ENCODE data around the gene LRRFIP2.

Gene LRRFIP2

DNA sequence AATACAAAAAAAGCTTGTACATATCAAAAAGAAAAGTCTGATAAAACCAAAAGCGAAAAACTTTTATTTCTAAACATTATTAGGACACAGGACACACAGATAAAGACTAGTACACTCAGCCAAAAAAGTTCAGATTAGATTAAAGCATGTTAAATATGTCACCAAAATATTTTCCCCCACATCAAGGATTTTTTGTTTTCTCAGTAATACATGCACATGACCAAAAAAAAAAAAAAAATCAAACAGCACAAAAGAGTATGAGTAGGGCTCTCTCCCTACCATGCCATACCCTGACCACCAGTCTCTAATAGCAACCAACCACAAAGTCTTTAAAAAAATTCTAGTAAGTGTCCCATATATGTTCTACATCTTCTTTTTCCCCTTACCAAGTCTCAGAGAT, 77.4 kb downstream of the LRRFIP2 start:
- WGBS: 86% methylated on average over 1 of the region's 1 CpG
- H3K4me3 ChIP-seq (ENCODE audit: low read length): no peak overlapping the region
- no peak overlapping the region for H3K27ac ChIP-seq (ENCODE audit: low read depth, low read length)
- no peak overlapping the region for H3K9ac ChIP-seq (ENCODE audit: low read depth, low read length)
- peaks cover 10% of the 10 kb centered on the region for H3K36me3 ChIP-seq (ENCODE audit: insufficient read depth, low read length)
- H3K4me1 ChIP-seq (ENCODE audit: insufficient read depth, low read length): peaks cover 7% of the 10 kb centered on the region
- no peaks in the 10 kb centered on the region for H3K9me3 ChIP-seq (ENCODE audit: insufficient read depth, low read depth, low read length)
- H3K27me3 ChIP-seq (ENCODE audit: insufficient read depth, low read length): no peaks in the 10 kb centered on the region

DNA sequence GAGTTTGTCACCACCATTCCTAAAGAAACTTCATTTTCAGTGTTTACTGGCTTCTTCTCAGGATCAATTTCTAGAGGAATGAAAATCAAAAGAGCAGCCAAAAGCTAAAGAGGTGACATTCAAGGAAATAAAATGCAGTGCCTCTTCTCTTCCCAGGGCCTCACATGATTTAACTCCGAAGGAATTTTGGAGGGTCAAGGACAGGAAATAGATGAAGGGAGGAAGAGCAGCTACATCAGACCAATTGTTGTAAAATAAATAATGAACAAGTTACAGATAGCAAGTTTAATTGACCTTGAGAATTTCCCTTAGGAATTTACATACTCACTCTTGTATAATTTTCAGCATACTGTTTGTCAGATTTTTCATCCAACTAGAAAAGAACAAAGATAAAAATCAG, 78.1 kb downstream of the LRRFIP2 start:
- Histone ChIP-seq H3K27ac (ENCODE audit: low read depth, low read length) (no peak overlapping the region; the same call in 1 of the 2 replicates), H3K4me1 (ENCODE audit: insufficient read depth, low read length) (peaks cover 7% of the 10 kb centered on the region), H3K36me3 (ENCODE audit: insufficient read depth, low read length) (peaks cover 13% of the 10 kb centered on the region), H3K27me3 (ENCODE audit: insufficient read depth, low read length) (no peaks in the 10 kb centered on the region), H3K4me3 (ENCODE audit: low read length) (no peak overlapping the region), H3K9ac (ENCODE audit: low read depth, low read length) (no peak overlapping the region), H3K9me3 (ENCODE audit: insufficient read depth, low read depth, low read length) (no peaks in the 10 kb centered on the region)
- 55% methylated on average over 1 of the region's 1 CpG for WGBS

GRCh38 chr3:37094636-37095035, 79.7 kb downstream of the LRRFIP2 start:
- peaks cover 7% of the 10 kb centered on the region for H3K4me1 ChIP-seq (ENCODE audit: insufficient read depth, low read length)
- H3K9ac ChIP-seq (ENCODE audit: low read depth, low read length): no peak overlapping the region; the same call in 1 of the 2 replicates
- no peak overlapping the region for H3K4me3 ChIP-seq (ENCODE audit: low read length)
- no peaks in the 10 kb centered on the region for H3K9me3 ChIP-seq (ENCODE audit: insufficient read depth, low read depth, low read length)
- no peaks in the 10 kb centered on the region for H3K27me3 ChIP-seq (ENCODE audit: insufficient read depth, low read length)
- WGBS: 92% methylated on average over 3 of the region's 3 CpGs
- peaks cover 26% of the 10 kb centered on the region for H3K36me3 ChIP-seq (ENCODE audit: insufficient read depth, low read length)
- H3K27ac ChIP-seq (ENCODE audit: low read depth, low read length): no peak overlapping the region

- Histone ChIP-seq H3K4me1 (ENCODE audit: insufficient read depth, low read length) (peaks cover 7% of the 10 kb centered on the region), H3K36me3 (ENCODE audit: insufficient read depth, low read length) (peaks cover 32% of the 10 kb centered on the region)
- 97% methylated on average over 2 of the region's 2 CpGs for WGBS
Measured at GRCh38 chr3:37093481-37093880, 80.9 kb downstream of the LRRFIP2 start.

DNA sequence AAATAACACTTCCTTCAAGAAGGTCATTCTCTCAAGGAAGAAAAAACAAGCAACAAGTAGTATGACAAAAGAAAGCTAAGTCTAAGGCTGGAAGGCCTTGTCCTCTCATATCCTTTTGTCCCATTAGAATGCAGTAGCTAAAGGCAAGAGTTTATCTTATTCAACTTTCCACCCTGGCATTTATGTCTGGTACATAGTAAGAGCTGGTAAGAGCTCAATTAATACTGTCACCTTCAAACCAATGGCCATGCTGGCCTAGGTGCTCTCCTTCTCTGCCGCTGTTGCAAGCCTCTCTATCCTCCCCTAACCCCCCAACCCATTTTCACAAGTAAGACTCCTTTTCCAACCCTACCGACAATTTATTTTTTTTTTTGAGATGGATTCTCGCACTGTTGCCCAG, 81.9 kb downstream of the LRRFIP2 start:
- Histone ChIP-seq H3K4me1 (ENCODE audit: insufficient read depth, low read length) (peaks cover 7% of the 10 kb centered on the region), H3K27me3 (ENCODE audit: insufficient read depth, low read length) (no peaks in the 10 kb centered on the region), H3K36me3 (ENCODE audit: insufficient read depth, low read length) (peaks cover 32% of the 10 kb centered on the region), H3K4me3 (ENCODE audit: low read length) (no peak overlapping the region), H3K9ac (ENCODE audit: low read depth, low read length) (no peak overlapping the region), H3K9me3 (ENCODE audit: insufficient read depth, low read depth, low read length) (no peaks in the 10 kb centered on the region), H3K27ac (ENCODE audit: low read depth, low read length) (no peak overlapping the region)
- WGBS: 95% methylated on average over 3 of the region's 3 CpGs

More at GRCh38 chr3:37093481-37093880, 80.9 kb downstream of the LRRFIP2 start:
- no peaks in the 10 kb centered on the region for H3K9me3 ChIP-seq (ENCODE audit: insufficient read depth, low read depth, low read length)
- H3K4me3 ChIP-seq (ENCODE audit: low read length): no peak overlapping the region
- no peaks in the 10 kb centered on the region for H3K27me3 ChIP-seq (ENCODE audit: insufficient read depth, low read length)
- no peak overlapping the region for H3K9ac ChIP-seq (ENCODE audit: low read depth, low read length)
- no peak overlapping the region for H3K27ac ChIP-seq (ENCODE audit: low read depth, low read length)

DNA sequence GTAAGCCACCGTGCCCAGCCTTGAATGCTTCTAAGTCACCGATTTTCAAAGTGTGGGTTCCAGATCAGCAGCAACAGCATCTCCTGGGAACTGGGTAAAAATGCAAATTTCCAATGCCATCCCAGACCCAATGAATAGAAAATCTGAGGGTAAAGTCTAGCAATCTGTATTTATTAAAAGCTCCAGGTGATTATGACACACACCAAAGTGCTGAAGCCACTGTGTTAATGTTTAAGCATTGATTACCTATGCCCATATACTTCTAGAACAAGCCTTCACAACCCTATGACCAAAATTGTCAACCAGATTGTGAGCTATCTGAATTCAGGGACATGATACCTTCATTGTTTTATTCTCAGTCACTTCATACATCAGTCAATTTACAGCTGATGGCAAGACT, 86.5 kb downstream of the LRRFIP2 start:
- H3K4me1 ChIP-seq (ENCODE audit: insufficient read depth, low read length): no peaks in the 10 kb centered on the region
- no peak overlapping the region for H3K9ac ChIP-seq (ENCODE audit: low read depth, low read length)
- no peaks in the 10 kb centered on the region for H3K27me3 ChIP-seq (ENCODE audit: insufficient read depth, low read length)
- no peak overlapping the region for H3K27ac ChIP-seq (ENCODE audit: low read depth, low read length)
- H3K36me3 ChIP-seq (ENCODE audit: insufficient read depth, low read length): peaks cover 28% of the 10 kb centered on the region; the same call in 1 of the 2 replicates
- H3K9me3 ChIP-seq (ENCODE audit: insufficient read depth, low read depth, low read length): no peaks in the 10 kb centered on the region
- no peak overlapping the region for H3K4me3 ChIP-seq (ENCODE audit: low read length)
- WGBS: 96% methylated on average over 2 of the region's 2 CpGs

GRCh38 chr3:37086918-37087317, 87.5 kb downstream of the LRRFIP2 start:
- no peaks in the 10 kb centered on the region for H3K4me1 ChIP-seq (ENCODE audit: insufficient read depth, low read length)
- no peak overlapping the region for H3K9ac ChIP-seq (ENCODE audit: low read depth, low read length)
- no peak overlapping the region for H3K27ac ChIP-seq (ENCODE audit: low read depth, low read length)
- no peaks in the 10 kb centered on the region for H3K9me3 ChIP-seq (ENCODE audit: insufficient read depth, low read depth, low read length)
- no peak overlapping the region for H3K4me3 ChIP-seq (ENCODE audit: low read length)
- 95% methylated on average over 5 of the region's 6 CpGs for WGBS
- H3K27me3 ChIP-seq (ENCODE audit: insufficient read depth, low read length): no peaks in the 10 kb centered on the region
- H3K36me3 ChIP-seq (ENCODE audit: insufficient read depth, low read length): peaks cover 35% of the 10 kb centered on the region

DNA sequence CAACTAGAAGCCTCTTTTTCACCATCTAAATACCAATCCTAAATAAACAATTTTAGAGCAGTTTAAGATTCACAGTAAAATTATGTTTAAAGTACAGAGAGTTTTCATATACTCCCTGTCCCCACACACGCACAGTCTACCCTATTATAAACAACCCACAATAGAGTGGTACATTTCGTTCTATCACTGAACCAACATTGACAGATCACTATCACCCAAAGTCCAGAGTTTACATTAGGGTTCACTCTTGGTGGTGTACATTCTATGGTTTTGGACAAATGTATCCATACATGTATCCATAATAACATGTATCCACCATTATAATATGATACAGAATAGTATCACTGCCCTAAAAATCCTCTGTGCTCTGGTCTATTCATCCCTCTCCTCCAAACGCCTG, 92.1 kb downstream of the LRRFIP2 start:
- peaks cover 42% of the 10 kb centered on the region for H3K36me3 ChIP-seq (ENCODE audit: insufficient read depth, low read length)
- H3K27me3 ChIP-seq (ENCODE audit: insufficient read depth, low read length): no peaks in the 10 kb centered on the region
- H3K4me1 ChIP-seq (ENCODE audit: insufficient read depth, low read length): no peaks in the 10 kb centered on the region
- 93% methylated on average over 3 of the region's 3 CpGs for WGBS
- H3K9me3 ChIP-seq (ENCODE audit: insufficient read depth, low read depth, low read length): no peaks in the 10 kb centered on the region
- H3K9ac ChIP-seq (ENCODE audit: low read depth, low read length): no peak overlapping the region
- H3K4me3 ChIP-seq (ENCODE audit: low read length): no peak overlapping the region
- H3K27ac ChIP-seq (ENCODE audit: low read depth, low read length): no peak overlapping the region

DNA sequence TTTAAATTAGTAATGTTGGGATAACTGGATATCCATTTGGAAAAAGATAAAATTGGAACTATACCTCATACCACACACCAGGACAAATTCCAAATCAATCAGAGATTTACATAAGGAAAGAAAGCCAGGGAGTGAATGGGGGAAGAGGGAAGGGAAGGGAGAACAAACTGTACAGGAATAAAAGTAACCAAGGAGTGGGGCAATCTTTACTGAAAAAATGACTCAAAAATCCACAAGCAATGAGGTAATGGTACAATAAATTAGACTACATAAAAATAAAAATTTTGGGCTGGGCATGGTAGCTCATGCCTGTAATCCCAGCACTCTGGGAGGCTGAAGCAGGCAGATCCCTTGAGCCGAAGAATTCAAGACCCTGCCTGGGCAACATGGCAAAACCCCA, 98.4 kb downstream of the LRRFIP2 start:
- Histone ChIP-seq H3K36me3 (ENCODE audit: insufficient read depth, low read length) (peaks cover 51% of the 10 kb centered on the region), H3K4me3 (ENCODE audit: low read length) (no peak overlapping the region), H3K27me3 (ENCODE audit: insufficient read depth, low read length) (no peaks in the 10 kb centered on the region), H3K9me3 (ENCODE audit: insufficient read depth, low read depth, low read length) (no peaks in the 10 kb centered on the region), H3K9ac (ENCODE audit: low read depth, low read length) (no peak overlapping the region), H3K4me1 (ENCODE audit: insufficient read depth, low read length) (no peaks in the 10 kb centered on the region), H3K27ac (ENCODE audit: low read depth, low read length) (no peak overlapping the region)
- 94% methylated on average over 1 of the region's 1 CpG for WGBS

DNA sequence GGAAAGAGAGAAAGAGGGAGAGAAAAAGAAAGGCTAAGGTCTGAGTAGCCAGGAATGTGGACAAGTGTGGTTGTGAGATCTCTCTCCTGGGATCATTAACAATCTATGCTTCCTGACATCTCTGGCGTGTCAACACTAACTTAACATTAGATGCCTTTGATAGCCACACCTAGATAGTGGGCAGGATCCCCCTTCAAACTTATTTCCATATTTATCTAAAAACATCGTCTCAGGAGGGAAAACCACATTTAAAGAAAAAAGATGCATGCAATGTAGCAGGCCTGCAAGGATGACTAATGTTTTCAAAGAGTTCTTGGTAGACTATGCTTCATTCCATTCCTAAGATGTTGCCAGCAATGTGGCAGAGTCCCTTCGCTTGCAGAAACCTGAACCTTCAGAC, 100.2 kb downstream of the LRRFIP2 start:
- H3K4me3 ChIP-seq (ENCODE audit: low read length): no peak overlapping the region
- no peaks in the 10 kb centered on the region for H3K4me1 ChIP-seq (ENCODE audit: insufficient read depth, low read length)
- no peaks in the 10 kb centered on the region for H3K9me3 ChIP-seq (ENCODE audit: insufficient read depth, low read depth, low read length)
- no peak overlapping the region for H3K9ac ChIP-seq (ENCODE audit: low read depth, low read length)
- no peaks in the 10 kb centered on the region for H3K27me3 ChIP-seq (ENCODE audit: insufficient read depth, low read length)
- WGBS: 58% methylated on average over 3 of the region's 3 CpGs
- H3K27ac ChIP-seq (ENCODE audit: low read depth, low read length): no peak overlapping the region
- H3K36me3 ChIP-seq (ENCODE audit: insufficient read depth, low read length): peaks cover 42% of the 10 kb centered on the region

- 94% methylated on average over 2 of the region's 2 CpGs for WGBS
- Histone ChIP-seq H3K36me3 (ENCODE audit: insufficient read depth, low read length) (peaks cover 36% of the 10 kb centered on the region), H3K9ac (ENCODE audit: low read depth, low read length) (no peak overlapping the region)
Measured at GRCh38 chr3:37072892-37073291, 101.5 kb downstream of the LRRFIP2 start.

DNA sequence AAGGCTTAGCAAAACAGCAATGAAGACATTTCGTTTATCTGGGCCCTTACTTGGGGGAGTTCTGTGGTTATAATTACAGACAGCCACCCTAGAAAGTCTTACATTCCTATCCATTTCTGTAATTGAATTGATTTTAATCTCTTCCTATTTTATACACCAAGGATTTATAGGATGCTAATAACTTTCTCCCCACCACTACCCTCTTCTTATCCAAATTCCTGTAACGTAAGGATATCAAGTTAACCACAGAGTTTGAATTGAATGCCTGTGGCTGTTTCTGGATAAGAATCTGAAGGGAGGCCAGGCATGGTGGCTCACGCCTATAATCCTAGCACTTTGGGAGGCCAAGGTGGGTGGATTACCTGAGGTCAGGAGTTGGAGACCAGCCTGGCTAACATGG, 102.5 kb downstream of the LRRFIP2 start:
- no peak overlapping the region for H3K4me3 ChIP-seq (ENCODE audit: low read length)
- peaks cover 27% of the 10 kb centered on the region for H3K36me3 ChIP-seq (ENCODE audit: insufficient read depth, low read length)
- no peak overlapping the region for H3K27ac ChIP-seq (ENCODE audit: low read depth, low read length)
- 92% methylated on average over 3 of the region's 3 CpGs for WGBS
- no peaks in the 10 kb centered on the region for H3K9me3 ChIP-seq (ENCODE audit: insufficient read depth, low read depth, low read length)
- H3K9ac ChIP-seq (ENCODE audit: low read depth, low read length): no peak overlapping the region
- no peaks in the 10 kb centered on the region for H3K4me1 ChIP-seq (ENCODE audit: insufficient read depth, low read length)
- H3K27me3 ChIP-seq (ENCODE audit: insufficient read depth, low read length): no peaks in the 10 kb centered on the region

More at GRCh38 chr3:37072892-37073291, 101.5 kb downstream of the LRRFIP2 start:
- Histone ChIP-seq H3K4me1 (ENCODE audit: insufficient read depth, low read length) (no peaks in the 10 kb centered on the region), H3K4me3 (ENCODE audit: low read length) (no peak overlapping the region), H3K9me3 (ENCODE audit: insufficient read depth, low read depth, low read length) (no peaks in the 10 kb centered on the region), H3K27ac (ENCODE audit: low read depth, low read length) (no peak overlapping the region), H3K27me3 (ENCODE audit: insufficient read depth, low read length) (no peaks in the 10 kb centered on the region)
